MM.1S (cell line): Measurements from ENCODE around the gene LRRN2.

ENCODE experiments used
- DNase-seq: peaks from one replicate; pipeline ENCODE4 v3.0.0-alpha.2; 2015
- H2AFZ ChIP-seq: fragments of 300-600 bp; sonication (generic); 2 replicates; pipeline ENCODE4 v1.6.0; 2016; ENCODE audit warnings: antibody characterized with exemption, low read length
- H3F3A ChIP-seq: fragments of 300-600 bp; sonication (generic); 2 replicates; pipeline ENCODE4 v1.6.1; 2016; ENCODE audit warnings: mild to moderate bottlenecking, antibody characterized with exemption, low read length, moderate library complexity, mixed read lengths; ENCODE audit not compliant: insufficient read depth
- H3K27ac ChIP-seq: fragments of 300-600 bp; sonication (generic); 2 replicates; pipeline ENCODE4 v1.5.1; 2016; ENCODE audit warnings: mild to moderate bottlenecking, low read length
- H3K27me3 ChIP-seq: fragments of 300-600 bp; sonication (generic); replicated peaks from 2 replicates; pipeline ENCODE4 v1.6.0; 2016; ENCODE audit warnings: low read length; ENCODE audit not compliant: insufficient read depth
- H3K36me3 ChIP-seq: fragments of 300-600 bp; sonication (generic); replicated peaks from 2 replicates; pipeline ENCODE4 v1.6.1; 2016; ENCODE audit warnings: mild to moderate bottlenecking, low read length, mixed read lengths; ENCODE audit not compliant: insufficient read depth
- H3K4me1 ChIP-seq: fragments of 300-600 bp; sonication (generic); 2 replicates; pipeline ENCODE4 v1.6.1; 2016; ENCODE audit warnings: low read length, mixed read lengths
- H3K4me2 ChIP-seq: fragments of 300-600 bp; sonication (generic); 2 replicates; pipeline ENCODE4 v1.6.0; 2016; ENCODE audit warnings: low read depth, low read length
- H3K4me3 ChIP-seq: fragments of 300-600 bp; sonication (generic); 2 replicates; pipeline ENCODE4 v1.5.1; 2016; ENCODE audit warnings: low read length, mixed read lengths
- H3K79me2 ChIP-seq: fragments of 300-600 bp; sonication (generic); 2 replicates; pipeline ENCODE4 v1.6.1; 2016; ENCODE audit warnings: mixed run types, low read length, mixed read lengths
- H3K9ac ChIP-seq: fragments of 300-600 bp; sonication (generic); 2 replicates; pipeline ENCODE4 v1.6.1; 2016; ENCODE audit warnings: low read length, mixed read lengths
- H3K9me2 ChIP-seq: fragments of 300-600 bp; sonication (generic); replicated peaks from 2 replicates; pipeline ENCODE4 v1.6.1; 2016; ENCODE audit warnings: mild to moderate bottlenecking, low read length, mixed read lengths; ENCODE audit not compliant: insufficient read depth
- H3K9me3 ChIP-seq: fragments of 300-600 bp; sonication (generic); replicated peaks from 2 replicates; pipeline ENCODE4 v1.6.1; 2016; ENCODE audit warnings: mild to moderate bottlenecking, low read length, mixed read lengths; ENCODE audit not compliant: insufficient read depth
- H4K20me1 ChIP-seq: fragments of 300-600 bp; sonication (generic); 2 replicates; pipeline ENCODE4 v1.6.1; 2016; ENCODE audit warnings: mild to moderate bottlenecking, low read length, moderate library complexity, mixed read lengths; ENCODE audit not compliant: insufficient read depth
- EZH2 ChIP-seq: fragments of 300-600 bp; sonication (generic); optimal IDR thresholded peaks from 2 replicates; pipeline ENCODE3; 2017; ENCODE audit warnings: low read depth, mild to moderate bottlenecking, antibody characterized with exemption, low read length, mixed read lengths
- EZH2phosphoT487 ChIP-seq: fragments of 300-600 bp; sonication (generic); IDR thresholded peaks from 2 replicates; pipeline ENCODE4 v1.6.1; 2018; ENCODE audit warnings: antibody characterized with exemption, low read length
- TF ChIP-seq, protein P1 (sequence below): fragments of 300-600 bp; sonication (generic); IDR thresholded peaks from 2 replicates; pipeline ENCODE4 v1.5.1; 2016; ENCODE audit warnings: antibody characterized with exemption, low read length, mixed read lengths

LRRN2 gene

GRCh38 chr1:204705888-204706837 is 20.6 kb upstream of the LRRN2 start:
- no peaks in the 10 kb centered on the region for H3K4me1 ChIP-seq
- H2AFZ ChIP-seq: no peak overlapping the region
- H3K9me3 ChIP-seq: no peaks in the 10 kb centered on the region
- no peak overlapping the region for H3K4me3 ChIP-seq
- TF ChIP-seq, protein P1, sequence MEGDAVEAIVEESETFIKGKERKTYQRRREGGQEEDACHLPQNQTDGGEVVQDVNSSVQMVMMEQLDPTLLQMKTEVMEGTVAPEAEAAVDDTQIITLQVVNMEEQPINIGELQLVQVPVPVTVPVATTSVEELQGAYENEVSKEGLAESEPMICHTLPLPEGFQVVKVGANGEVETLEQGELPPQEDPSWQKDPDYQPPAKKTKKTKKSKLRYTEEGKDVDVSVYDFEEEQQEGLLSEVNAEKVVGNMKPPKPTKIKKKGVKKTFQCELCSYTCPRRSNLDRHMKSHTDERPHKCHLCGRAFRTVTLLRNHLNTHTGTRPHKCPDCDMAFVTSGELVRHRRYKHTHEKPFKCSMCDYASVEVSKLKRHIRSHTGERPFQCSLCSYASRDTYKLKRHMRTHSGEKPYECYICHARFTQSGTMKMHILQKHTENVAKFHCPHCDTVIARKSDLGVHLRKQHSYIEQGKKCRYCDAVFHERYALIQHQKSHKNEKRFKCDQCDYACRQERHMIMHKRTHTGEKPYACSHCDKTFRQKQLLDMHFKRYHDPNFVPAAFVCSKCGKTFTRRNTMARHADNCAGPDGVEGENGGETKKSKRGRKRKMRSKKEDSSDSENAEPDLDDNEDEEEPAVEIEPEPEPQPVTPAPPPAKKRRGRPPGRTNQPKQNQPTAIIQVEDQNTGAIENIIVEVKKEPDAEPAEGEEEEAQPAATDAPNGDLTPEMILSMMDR: no peak
- TF ChIP-seq EZH2phosphoT487 (no peak), EZH2 (no peak)
- no peak overlapping the region for H3K9ac ChIP-seq
- no peaks in the 10 kb centered on the region for H4K20me1 ChIP-seq
- DNase-seq: no peak
- H3K79me2 ChIP-seq: no peaks in the 10 kb centered on the region
- H3K27me3 ChIP-seq: no peaks in the 10 kb centered on the region
- H3K4me2 ChIP-seq: no peak overlapping the region
- H3K27ac ChIP-seq: no peak overlapping the region
- no peaks in the 10 kb centered on the region for H3F3A ChIP-seq
- H3K9me2 ChIP-seq: no peaks in the 10 kb centered on the region
- H3K36me3 ChIP-seq: no peaks in the 10 kb centered on the region

DNA sequence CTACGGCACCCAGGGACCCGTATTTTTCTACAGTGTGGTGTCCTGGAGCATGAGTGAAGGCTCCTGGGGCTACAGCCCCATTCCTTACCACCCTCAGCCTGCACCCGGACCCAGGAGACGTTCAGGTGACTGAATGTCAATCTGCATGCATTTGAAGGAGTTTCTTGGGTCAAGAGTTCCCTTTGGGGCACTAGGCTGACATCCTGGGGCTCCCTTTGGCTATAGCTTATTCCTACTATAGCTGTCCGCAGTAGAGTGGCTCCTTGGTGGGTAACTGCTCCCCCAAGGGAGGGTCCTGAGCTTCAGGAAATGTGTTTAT is 19.9 kb upstream of the LRRN2 start:
- H4K20me1 ChIP-seq: no peaks in the 10 kb centered on the region
- H3K79me2 ChIP-seq: no peaks in the 10 kb centered on the region
- no peaks in the 10 kb centered on the region for H3K9me2 ChIP-seq
- no peak overlapping the region for H3K4me2 ChIP-seq
- no peak overlapping the region for H3K4me3 ChIP-seq
- H3K27me3 ChIP-seq: no peaks in the 10 kb centered on the region
- TF ChIP-seq, protein P1: no peak
- no peak for TF ChIP-seq EZH2phosphoT487
- no peak for TF ChIP-seq EZH2
- H3K4me1 ChIP-seq: no peaks in the 10 kb centered on the region
- H3K36me3 ChIP-seq: no peaks in the 10 kb centered on the region
- DNase-seq: no peak
- no peaks in the 10 kb centered on the region for H3F3A ChIP-seq
- no peaks in the 10 kb centered on the region for H3K9me3 ChIP-seq
- no peak overlapping the region for H2AFZ ChIP-seq
- H3K9ac ChIP-seq: no peak overlapping the region
- H3K27ac ChIP-seq: no peak overlapping the region

DNA sequence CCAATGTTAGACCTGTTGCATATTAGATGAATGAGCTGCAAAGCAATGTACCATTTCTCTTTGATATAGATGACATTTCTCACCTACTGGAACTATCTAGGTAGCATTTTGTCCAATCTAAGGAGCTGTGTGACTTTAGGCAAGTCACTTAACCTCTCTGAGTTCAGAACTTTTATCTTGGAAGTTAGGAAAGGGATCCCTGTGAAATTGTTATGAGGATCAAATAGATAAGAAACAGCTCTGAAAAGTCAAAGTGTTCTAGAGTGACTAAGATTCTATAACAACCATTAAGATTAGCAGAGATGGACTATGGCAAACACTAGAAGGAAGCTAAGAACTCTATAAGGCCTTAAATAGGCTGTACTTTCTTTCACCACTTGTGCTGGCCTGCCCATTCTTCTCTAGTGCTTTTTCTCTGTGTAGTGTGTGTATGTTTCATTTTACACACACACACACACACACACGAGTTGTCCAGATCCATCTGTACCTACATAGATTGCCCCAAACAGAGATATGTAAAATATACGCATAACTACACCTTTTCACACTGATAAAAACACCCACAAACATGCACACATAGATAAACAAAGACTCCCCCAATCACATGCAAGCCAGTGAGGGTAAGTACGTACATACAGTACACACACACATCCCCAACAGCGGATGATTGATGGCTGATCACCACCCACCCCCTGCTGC is 19.4 kb upstream of the LRRN2 start:
- TF ChIP-seq EZH2phosphoT487: no peak
- TF ChIP-seq, protein P1: no peak
- no peak for TF ChIP-seq EZH2
- no peak for DNase-seq
- Histone ChIP-seq H3K27me3 (no peaks in the 10 kb centered on the region), H3K36me3 (no peaks in the 10 kb centered on the region), H2AFZ (no peak overlapping the region), H3K4me1 (no peaks in the 10 kb centered on the region), H3K27ac (no peak overlapping the region), H3K9me2 (no peaks in the 10 kb centered on the region), H3K9ac (no peak overlapping the region), H3F3A (no peaks in the 10 kb centered on the region), H4K20me1 (no peaks in the 10 kb centered on the region), H3K79me2 (no peaks in the 10 kb centered on the region), H3K4me3 (no peak overlapping the region), H3K4me2 (no peak overlapping the region), H3K9me3 (no peaks in the 10 kb centered on the region)
